ENCODE results near the gene DLEC1. TPM values are rescaled to one million over a fixed set of nuclear protein-coding genes. Genes with fewer than 3 reads are reported as not detected.

The DLEC1 gene
- total and polyA plus RNA-seq, 9 donors, result 0.17 to 0.87 (median 0.32) TPM

- no peak for DNase-seq
- Histone ChIP-seq H3K4me3 (ENCODE audit: low read length) (no peak overlapping the region), H3K27ac (ENCODE audit: low read length) (no peak overlapping the region), H3K9me3 (replicated peaks; ENCODE audit: control insufficient read depth, low read depth, low read length) (no peaks in the 10 kb centered on the region), H3K27me3 (ENCODE audit: control insufficient read depth, insufficient read depth, low read length) (no peaks in the 10 kb centered on the region), H3K36me3 (ENCODE audit: control insufficient read depth, insufficient read depth, low read length) (no peaks in the 10 kb centered on the region), H3K4me1 (ENCODE audit: control insufficient read depth, insufficient read depth, low read length) (no peaks in the 10 kb centered on the region)
- 54% methylated on average over 4 of the region's 6 CpGs for WGBS (ENCODE audit: insufficient coverage)
Observed at GRCh38 chr3:38095669-38096483, 56.9 kb downstream of the DLEC1 start.

- DNase-seq, result no peak
- Histone ChIP-seq H3K4me1 (ENCODE audit: control insufficient read depth, insufficient read depth, low read length) (no peaks in the 10 kb centered on the region), H3K27ac (ENCODE audit: low read length) (no peak overlapping the region), H3K9me3 (replicated peaks; ENCODE audit: control insufficient read depth, low read depth, low read length) (no peaks in the 10 kb centered on the region), H3K27me3 (ENCODE audit: control insufficient read depth, insufficient read depth, low read length) (no peaks in the 10 kb centered on the region), H3K36me3 (ENCODE audit: control insufficient read depth, insufficient read depth, low read length) (no peaks in the 10 kb centered on the region), H3K4me3 (ENCODE audit: low read length) (no peak overlapping the region)
- 81% methylated on average over 13 of the region's 19 CpGs for WGBS (ENCODE audit: insufficient coverage)
Observed at GRCh38 chr3:38097446-38098375, 58.7 kb downstream of the DLEC1 start.

- no peaks in the 10 kb centered on the region for H3K27me3 ChIP-seq (ENCODE audit: control insufficient read depth, insufficient read depth, low read length)
- H3K9me3 ChIP-seq (replicated peaks; ENCODE audit: control insufficient read depth, low read depth, low read length), result no peaks in the 10 kb centered on the region
- H3K4me3 ChIP-seq (ENCODE audit: low read length), result no peak overlapping the region
- H3K27ac ChIP-seq (ENCODE audit: low read length), result no peak overlapping the region
- no peak for DNase-seq
- 93% methylated on average over 8 of the region's 9 CpGs for WGBS (ENCODE audit: insufficient coverage)
- H3K36me3 ChIP-seq (ENCODE audit: control insufficient read depth, insufficient read depth, low read length), result no peaks in the 10 kb centered on the region
- H3K4me1 ChIP-seq (ENCODE audit: control insufficient read depth, insufficient read depth, low read length), result no peaks in the 10 kb centered on the region
Observed at GRCh38 chr3:38098376-38098723, 59.3 kb downstream of the DLEC1 start.

- H3K27ac ChIP-seq (ENCODE audit: low read length), result no peak overlapping the region
- no peaks in the 10 kb centered on the region for H3K36me3 ChIP-seq (ENCODE audit: control insufficient read depth, insufficient read depth, low read length)
- no CpG with 5 or more reads among the region's 5 CpGs for WGBS (ENCODE audit: insufficient coverage)
- H3K4me3 ChIP-seq (ENCODE audit: low read length), result no peak overlapping the region
- no peaks in the 10 kb centered on the region for H3K27me3 ChIP-seq (ENCODE audit: control insufficient read depth, insufficient read depth, low read length)
- H3K4me1 ChIP-seq (ENCODE audit: control insufficient read depth, insufficient read depth, low read length), result no peaks in the 10 kb centered on the region
- H3K9me3 ChIP-seq (replicated peaks; ENCODE audit: control insufficient read depth, low read depth, low read length), result no peaks in the 10 kb centered on the region
- DNase-seq, result no peak
Observed at GRCh38 chr3:38099518-38099917, 60.5 kb downstream of the DLEC1 start.

GRCh38 chr3:38100498-38100897 lies 61.5 kb downstream of the DLEC1 start:
- Histone ChIP-seq H3K9me3 (replicated peaks; ENCODE audit: control insufficient read depth, low read depth, low read length) (peaks cover 5% of the 10 kb centered on the region), H3K4me3 (ENCODE audit: low read length) (no peak overlapping the region), H3K27ac (ENCODE audit: low read length) (no peak overlapping the region), H3K36me3 (ENCODE audit: control insufficient read depth, insufficient read depth, low read length) (no peaks in the 10 kb centered on the region), H3K4me1 (ENCODE audit: control insufficient read depth, insufficient read depth, low read length) (no peaks in the 10 kb centered on the region), H3K27me3 (ENCODE audit: control insufficient read depth, insufficient read depth, low read length) (no peaks in the 10 kb centered on the region)
- no CpG with 5 or more reads among the region's 3 CpGs for WGBS (ENCODE audit: insufficient coverage)
- no peak for DNase-seq

GRCh38 chr3:38101811-38102443 lies 62.9 kb downstream of the DLEC1 start:
- Histone ChIP-seq H3K4me3 (ENCODE audit: low read length) (no peak overlapping the region), H3K27me3 (ENCODE audit: control insufficient read depth, insufficient read depth, low read length) (no peaks in the 10 kb centered on the region), H3K4me1 (ENCODE audit: control insufficient read depth, insufficient read depth, low read length) (no peaks in the 10 kb centered on the region), H3K36me3 (ENCODE audit: control insufficient read depth, insufficient read depth, low read length) (no peaks in the 10 kb centered on the region), H3K27ac (ENCODE audit: low read length) (no peak overlapping the region), H3K9me3 (replicated peaks; ENCODE audit: control insufficient read depth, low read depth, low read length) (peaks cover 5% of the 10 kb centered on the region)
- WGBS (ENCODE audit: insufficient coverage), result 57% methylated on average over 1 of the region's 6 CpGs
- DNase-seq, result no peak

- H3K4me1 ChIP-seq (ENCODE audit: control insufficient read depth, insufficient read depth, low read length), result no peaks in the 10 kb centered on the region
- no peak for DNase-seq
- no peak overlapping the region for H3K4me3 ChIP-seq (ENCODE audit: low read length)
- no CpG with 5 or more reads among the region's 1 CpG for WGBS (ENCODE audit: insufficient coverage)
- peaks cover 5% of the 10 kb centered on the region for H3K9me3 ChIP-seq (replicated peaks; ENCODE audit: control insufficient read depth, low read depth, low read length)
- H3K27ac ChIP-seq (ENCODE audit: low read length), result no peak overlapping the region
- H3K36me3 ChIP-seq (ENCODE audit: control insufficient read depth, insufficient read depth, low read length), result no peaks in the 10 kb centered on the region
- H3K27me3 ChIP-seq (ENCODE audit: control insufficient read depth, insufficient read depth, low read length), result no peaks in the 10 kb centered on the region
Observed at GRCh38 chr3:38102444-38102814, 63.4 kb downstream of the DLEC1 start.

- H3K9me3 ChIP-seq (replicated peaks; ENCODE audit: control insufficient read depth, low read depth, low read length), result peaks cover 5% of the 10 kb centered on the region
- H3K27me3 ChIP-seq (ENCODE audit: control insufficient read depth, insufficient read depth, low read length), result no peaks in the 10 kb centered on the region
- DNase-seq, result no peak
- H3K36me3 ChIP-seq (ENCODE audit: control insufficient read depth, insufficient read depth, low read length), result no peaks in the 10 kb centered on the region
- H3K4me1 ChIP-seq (ENCODE audit: control insufficient read depth, insufficient read depth, low read length), result no peaks in the 10 kb centered on the region
- no peak overlapping the region for H3K27ac ChIP-seq (ENCODE audit: low read length)
- WGBS (ENCODE audit: insufficient coverage), result no CpG with 5 or more reads among the region's 1 CpG
- H3K4me3 ChIP-seq (ENCODE audit: low read length), result no peak overlapping the region
Observed at GRCh38 chr3:38105525-38105924, 66.5 kb downstream of the DLEC1 start.

- 96% methylated on average over 5 of the region's 7 CpGs for WGBS (ENCODE audit: insufficient coverage)
- no peaks in the 10 kb centered on the region for H3K27me3 ChIP-seq (ENCODE audit: control insufficient read depth, insufficient read depth, low read length)
- H3K4me3 ChIP-seq (ENCODE audit: low read length), result no peak overlapping the region
- H3K27ac ChIP-seq (ENCODE audit: low read length), result no peak overlapping the region
- H3K4me1 ChIP-seq (ENCODE audit: control insufficient read depth, insufficient read depth, low read length), result peaks cover 9% of the 10 kb centered on the region
- peaks cover 5% of the 10 kb centered on the region for H3K9me3 ChIP-seq (replicated peaks; ENCODE audit: control insufficient read depth, low read depth, low read length)
- DNase-seq, result no peak
- no peaks in the 10 kb centered on the region for H3K36me3 ChIP-seq (ENCODE audit: control insufficient read depth, insufficient read depth, low read length)
Observed at GRCh38 chr3:38107911-38108648, 69.1 kb downstream of the DLEC1 start.
